ENCODE results near the gene ATP1B3.

- TF ChIP-seq MEIS2 (IDR thresholded peaks at IDR 0.05; ENCODE audit: partially characterized antibody) (no peak), RAD21 (CRISPR knock-in tag; conservative IDR thresholded peaks at IDR 0.05 in 1 of 2, IDR thresholded peaks at IDR 0.05 in 1 of 2) (no peak), JUND (IDR thresholded peaks at IDR 0.05; ENCODE audit: borderline replicate concordance, low read depth, low read length) (no peak), JUND (tag; IDR thresholded peaks at IDR 0.05; ENCODE audit: borderline replicate concordance, low read depth, low read length) (no peak), NEUROD1 (IDR thresholded peaks at IDR 0.05; ENCODE audit: borderline replicate concordance, low read depth, low read length, partially characterized antibody) (no peak), ETS1 (conservative IDR thresholded peaks at IDR 0.05; ENCODE audit: control insufficient read depth, low read depth, low read length) (no peak), SMC3 (conservative IDR thresholded peaks at IDR 0.05; ENCODE audit: insufficient read depth, low read depth, low read length) (no peak), PHTF2 (CRISPR knock-in tag; IDR thresholded peaks at IDR 0.05) (no peak), ELF4 (CRISPR knock-in tag; IDR thresholded peaks at IDR 0.05) (no peak)
- TF ChIP-seq, protein P1, sequence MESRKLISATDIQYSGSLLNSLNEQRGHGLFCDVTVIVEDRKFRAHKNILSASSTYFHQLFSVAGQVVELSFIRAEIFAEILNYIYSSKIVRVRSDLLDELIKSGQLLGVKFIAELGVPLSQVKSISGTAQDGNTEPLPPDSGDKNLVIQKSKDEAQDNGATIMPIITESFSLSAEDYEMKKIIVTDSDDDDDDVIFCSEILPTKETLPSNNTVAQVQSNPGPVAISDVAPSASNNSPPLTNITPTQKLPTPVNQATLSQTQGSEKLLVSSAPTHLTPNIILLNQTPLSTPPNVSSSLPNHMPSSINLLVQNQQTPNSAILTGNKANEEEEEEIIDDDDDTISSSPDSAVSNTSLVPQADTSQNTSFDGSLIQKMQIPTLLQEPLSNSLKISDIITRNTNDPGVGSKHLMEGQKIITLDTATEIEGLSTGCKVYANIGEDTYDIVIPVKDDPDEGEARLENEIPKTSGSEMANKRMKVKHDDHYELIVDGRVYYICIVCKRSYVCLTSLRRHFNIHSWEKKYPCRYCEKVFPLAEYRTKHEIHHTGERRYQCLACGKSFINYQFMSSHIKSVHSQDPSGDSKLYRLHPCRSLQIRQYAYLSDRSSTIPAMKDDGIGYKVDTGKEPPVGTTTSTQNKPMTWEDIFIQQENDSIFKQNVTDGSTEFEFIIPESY (CRISPR knock-in tag; IDR thresholded peaks at IDR 0.05): no peak
- TF ChIP-seq, protein P2, sequence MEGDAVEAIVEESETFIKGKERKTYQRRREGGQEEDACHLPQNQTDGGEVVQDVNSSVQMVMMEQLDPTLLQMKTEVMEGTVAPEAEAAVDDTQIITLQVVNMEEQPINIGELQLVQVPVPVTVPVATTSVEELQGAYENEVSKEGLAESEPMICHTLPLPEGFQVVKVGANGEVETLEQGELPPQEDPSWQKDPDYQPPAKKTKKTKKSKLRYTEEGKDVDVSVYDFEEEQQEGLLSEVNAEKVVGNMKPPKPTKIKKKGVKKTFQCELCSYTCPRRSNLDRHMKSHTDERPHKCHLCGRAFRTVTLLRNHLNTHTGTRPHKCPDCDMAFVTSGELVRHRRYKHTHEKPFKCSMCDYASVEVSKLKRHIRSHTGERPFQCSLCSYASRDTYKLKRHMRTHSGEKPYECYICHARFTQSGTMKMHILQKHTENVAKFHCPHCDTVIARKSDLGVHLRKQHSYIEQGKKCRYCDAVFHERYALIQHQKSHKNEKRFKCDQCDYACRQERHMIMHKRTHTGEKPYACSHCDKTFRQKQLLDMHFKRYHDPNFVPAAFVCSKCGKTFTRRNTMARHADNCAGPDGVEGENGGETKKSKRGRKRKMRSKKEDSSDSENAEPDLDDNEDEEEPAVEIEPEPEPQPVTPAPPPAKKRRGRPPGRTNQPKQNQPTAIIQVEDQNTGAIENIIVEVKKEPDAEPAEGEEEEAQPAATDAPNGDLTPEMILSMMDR (IDR thresholded peaks at IDR 0.05 in 2 of 3, conservative IDR thresholded peaks at IDR 0.05 in 1 of 3; ENCODE audit: insufficient read depth in 2 of 3, low read depth in 1 of 3, low read length in 3 of 3): no peak
Measured at GRCh38 chr3:141834292-141834691, 42.2 kb upstream of the ATP1B3 start.
